Skeletal muscle tissue (tissue), 4 donors: ENCODE results near the gene KIF16B. TPM values are rescaled to one million over a fixed set of nuclear protein-coding genes. Genes with fewer than 3 reads are reported as not detected.

ENCODE experiments used
- H3K27ac ChIP-seq: one replicate; pipeline ENCODE4 v1.7.0; 2013; ENCODE audit warnings: mild to moderate bottlenecking, low read depth, low read length, inconsistent platforms
- H3K27me3 ChIP-seq, 3 donors: one replicate each; pipeline ENCODE4 v1.7.0; 2013; ENCODE audit warnings: low read length in 3 of 3; ENCODE audit not compliant: control insufficient read depth in 3 of 3, insufficient read depth in 3 of 3
- H3K36me3 ChIP-seq, 3 donors: one replicate each; pipeline ENCODE4 v1.7.0; 2013; ENCODE audit warnings: low read length in 3 of 3; ENCODE audit not compliant: control insufficient read depth in 3 of 3, insufficient read depth in 3 of 3
- H3K4me1 ChIP-seq, 3 donors: one replicate each; pipeline ENCODE4 v1.7.0; 2013; ENCODE audit warnings: low read length in 3 of 3, mild to moderate bottlenecking in 3 of 3; ENCODE audit not compliant: control insufficient read depth in 3 of 3, insufficient read depth in 3 of 3
- H3K4me3 ChIP-seq, 3 donors: one replicate each; pipeline ENCODE4 v1.7.0; 2013; ENCODE audit warnings: low read length in 3 of 3
- H3K9ac ChIP-seq, 3 donors: one replicate each; pipeline ENCODE4 v1.7.0; 2013; ENCODE audit warnings: low read length in 3 of 3, mild to moderate bottlenecking in 3 of 3, moderate library complexity in 2 of 3, low read depth in 1 of 3
- H3K9me3 ChIP-seq, 3 donors: one replicate each; pipeline ENCODE4 v1.7.0; 2013; ENCODE audit warnings: low read length in 3 of 3; ENCODE audit not compliant: control insufficient read depth in 3 of 3
- total RNA-seq: library from RNA; depleted of rRNA; stranded (reverse); fragments of >200 nt; gene quantifications from one replicate; pipeline ENCODE4 v1.2.3, GENCODE V29; 2014
- donor health status: Osteomylitis.

KIF16B gene
- total RNA-seq, 1 donor from 2014 or later, result 42.8 TPM

DNA sequence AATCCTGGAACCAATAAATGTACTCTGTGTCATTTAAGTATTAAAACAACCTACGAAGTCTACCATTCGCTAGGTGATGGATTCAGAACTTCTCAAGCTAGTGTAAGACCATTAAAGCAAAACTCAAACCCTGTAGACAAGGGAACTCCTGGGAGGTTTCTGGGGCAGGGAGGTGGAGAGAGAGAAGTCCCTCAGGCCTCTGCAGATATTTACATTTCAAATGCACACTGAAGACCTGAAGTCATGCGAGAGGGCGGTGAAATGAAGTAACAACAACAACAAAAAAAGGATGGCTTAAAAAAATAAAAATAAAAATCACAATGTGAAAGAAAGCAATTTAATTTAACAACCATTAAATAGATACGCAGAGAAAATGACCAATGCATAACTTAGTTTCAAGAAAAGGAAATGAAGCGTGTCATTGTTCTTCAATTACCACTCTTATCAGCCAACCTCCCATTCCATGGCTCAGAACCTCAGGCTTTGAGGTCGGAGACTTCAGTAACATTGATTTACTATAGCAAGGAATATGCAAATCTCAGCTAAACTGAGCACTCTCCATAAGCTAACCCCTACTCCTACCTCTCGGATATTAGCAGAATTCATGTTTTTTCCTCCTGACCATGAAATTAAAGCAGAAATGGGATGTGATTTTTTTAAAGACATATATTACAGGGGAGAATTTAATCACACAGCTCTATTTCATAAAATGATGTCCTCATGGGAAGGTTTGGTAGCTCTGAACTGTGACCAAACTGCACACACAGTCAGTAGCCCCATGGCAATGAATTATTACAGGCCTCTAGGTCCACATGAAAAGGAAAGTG, 140.6 kb downstream of the KIF16B start:
- H3K27me3 ChIP-seq, result no peaks in the 10 kb centered on the region
- H3K27ac ChIP-seq, result no peak overlapping the region
- H3K36me3 ChIP-seq, result peaks cover 0 to 8% (median 8%) of the 10 kb centered on the region in 3 donors
- H3K9ac ChIP-seq, result no peak overlapping the region
- peaks cover 0 to 7% (median 3%) of the 10 kb centered on the region in 3 donors for H3K4me1 ChIP-seq
- no peak overlapping the region for H3K4me3 ChIP-seq
- H3K9me3 ChIP-seq, result no peaks in the 10 kb centered on the region

DNA sequence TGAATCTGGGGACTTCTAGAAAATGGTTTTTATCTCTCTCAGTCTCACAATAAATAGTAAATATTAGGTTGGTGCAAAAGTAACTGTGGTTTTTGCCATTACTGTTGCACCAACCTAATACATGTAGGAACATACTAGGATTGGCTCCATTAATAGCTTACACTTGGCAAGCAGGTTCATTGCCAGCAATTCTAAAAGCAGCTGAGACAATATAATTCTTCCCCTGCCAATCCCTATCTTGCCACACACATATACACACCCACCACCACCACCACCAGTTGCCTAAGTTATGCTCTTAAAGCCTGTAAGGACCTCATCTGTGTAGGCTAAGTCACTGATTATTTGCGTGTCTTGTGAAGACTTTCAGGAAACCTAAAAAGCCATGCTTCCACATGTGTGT, 145.1 kb downstream of the KIF16B start:
- Histone ChIP-seq H3K9ac (no peak overlapping the region), H3K27ac (no peak overlapping the region), H3K4me1 (peaks cover 0 to 9% (median 5%) of the 10 kb centered on the region in 3 donors), H3K4me3 (no peak overlapping the region), H3K27me3 (no peaks in the 10 kb centered on the region), H3K36me3 (peaks cover 10 to 33% (median 18%) of the 10 kb centered on the region in 3 donors), H3K9me3 (no peaks in the 10 kb centered on the region)

DNA sequence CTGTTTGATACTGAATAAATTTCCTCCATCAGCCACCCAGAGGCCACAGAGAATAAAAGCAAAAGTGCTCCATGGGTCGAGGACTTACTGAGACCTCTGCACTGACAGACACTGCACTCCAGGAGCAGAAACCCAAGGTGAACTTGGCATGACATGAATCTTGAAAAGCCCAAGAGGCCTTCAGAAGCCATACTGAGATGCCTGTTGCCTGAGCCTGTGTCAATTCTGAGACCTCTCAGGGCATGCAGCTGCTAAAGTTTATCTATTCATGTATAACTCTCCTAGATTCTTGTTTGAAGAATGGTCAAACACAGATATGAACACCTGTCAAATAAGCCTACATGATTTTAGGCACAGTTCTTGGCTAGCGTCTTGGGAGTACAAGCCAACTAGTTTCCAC, 145.7 kb downstream of the KIF16B start:
- peaks cover 10 to 33% (median 18%) of the 10 kb centered on the region in 3 donors for H3K36me3 ChIP-seq
- H3K27ac ChIP-seq, result no peak overlapping the region

DNA sequence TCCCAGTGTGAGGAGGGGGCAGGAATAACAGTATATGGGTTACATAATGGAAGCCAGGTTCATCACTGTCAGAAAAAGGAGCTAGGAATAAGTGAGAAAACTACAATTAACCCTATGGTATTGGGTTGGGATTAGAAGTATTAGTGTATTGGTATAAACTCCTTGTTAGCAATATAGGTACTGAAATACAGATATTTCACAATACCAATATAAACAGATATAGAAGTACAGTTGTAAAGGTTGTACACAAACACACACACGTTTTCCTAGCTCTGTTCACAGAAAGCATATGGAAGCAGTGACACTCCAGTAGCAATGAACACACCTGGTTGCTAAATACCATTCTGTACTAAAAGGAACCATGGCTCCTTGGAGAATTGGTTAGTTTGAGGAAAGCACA, 148.5 kb downstream of the KIF16B start:
- no peak overlapping the region for H3K4me3 ChIP-seq
- no peaks in the 10 kb centered on the region for H3K9me3 ChIP-seq
- no peaks in the 10 kb centered on the region for H3K27me3 ChIP-seq
- H3K27ac ChIP-seq, result no peak overlapping the region
- H3K9ac ChIP-seq, result no peak overlapping the region
- H3K36me3 ChIP-seq, result peaks cover 10 to 33% (median 18%) of the 10 kb centered on the region in 3 donors
- H3K4me1 ChIP-seq, result peaks cover 0 to 9% (median 5%) of the 10 kb centered on the region in 3 donors

More for the DNA sequence above, 145.7 kb downstream of the KIF16B start:
- no peaks in the 10 kb centered on the region for H3K9me3 ChIP-seq
- H3K4me3 ChIP-seq, result no peak overlapping the region
- H3K9ac ChIP-seq, result no peak overlapping the region
- peaks cover 0 to 9% (median 5%) of the 10 kb centered on the region in 3 donors for H3K4me1 ChIP-seq
- H3K27me3 ChIP-seq, result no peaks in the 10 kb centered on the region

DNA sequence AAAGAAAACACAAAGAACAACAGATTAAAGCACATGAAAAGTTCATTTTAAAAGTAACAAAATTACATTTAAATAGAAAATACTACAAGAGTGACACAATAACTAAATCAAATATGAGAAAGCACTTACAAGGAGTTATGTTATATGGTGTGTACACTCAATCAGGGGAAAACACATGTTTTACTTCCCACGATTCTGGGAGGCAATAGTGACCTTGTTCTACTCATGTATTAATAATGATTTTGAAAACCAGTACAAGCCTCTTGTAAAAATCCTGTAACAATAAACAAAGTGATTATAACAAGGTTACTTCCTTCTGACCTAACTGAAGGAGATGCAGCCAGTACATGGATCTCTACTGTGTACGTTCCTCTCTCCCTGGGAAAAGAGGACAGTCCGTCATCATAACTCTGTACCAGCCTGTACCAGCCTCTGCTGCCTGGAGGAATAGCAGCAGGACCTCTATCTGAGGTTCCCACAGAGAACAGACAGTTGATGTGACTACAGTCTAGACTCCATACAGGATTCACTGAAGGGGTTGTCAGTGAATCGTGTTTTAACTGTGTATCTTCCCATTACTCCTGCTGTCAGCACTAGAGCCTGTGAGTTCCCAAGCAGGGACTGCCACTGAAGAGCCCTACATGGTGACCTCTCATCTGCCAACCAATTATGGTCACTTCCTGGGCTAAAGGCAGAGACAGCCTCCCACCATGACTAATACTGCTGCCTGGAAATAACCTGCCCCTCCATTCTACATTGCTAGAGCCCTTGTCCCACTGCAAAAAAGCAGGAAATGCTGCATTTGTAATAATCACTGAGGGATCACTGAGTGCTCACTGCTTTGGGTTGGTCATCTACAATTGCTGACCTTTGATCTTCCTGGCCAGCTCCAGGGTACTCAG, 149.7 kb downstream of the KIF16B start:
- no peaks in the 10 kb centered on the region for H3K27me3 ChIP-seq
- H3K9ac ChIP-seq, result no peak overlapping the region
- peaks cover 1 to 9% (median 5%) of the 10 kb centered on the region in 3 donors for H3K4me1 ChIP-seq
- no peaks in the 10 kb centered on the region for H3K9me3 ChIP-seq
- H3K27ac ChIP-seq, result no peak overlapping the region
- no peak overlapping the region for H3K4me3 ChIP-seq
- H3K36me3 ChIP-seq, result peaks cover 5 to 33% (median 18%) of the 10 kb centered on the region in 3 donors

DNA sequence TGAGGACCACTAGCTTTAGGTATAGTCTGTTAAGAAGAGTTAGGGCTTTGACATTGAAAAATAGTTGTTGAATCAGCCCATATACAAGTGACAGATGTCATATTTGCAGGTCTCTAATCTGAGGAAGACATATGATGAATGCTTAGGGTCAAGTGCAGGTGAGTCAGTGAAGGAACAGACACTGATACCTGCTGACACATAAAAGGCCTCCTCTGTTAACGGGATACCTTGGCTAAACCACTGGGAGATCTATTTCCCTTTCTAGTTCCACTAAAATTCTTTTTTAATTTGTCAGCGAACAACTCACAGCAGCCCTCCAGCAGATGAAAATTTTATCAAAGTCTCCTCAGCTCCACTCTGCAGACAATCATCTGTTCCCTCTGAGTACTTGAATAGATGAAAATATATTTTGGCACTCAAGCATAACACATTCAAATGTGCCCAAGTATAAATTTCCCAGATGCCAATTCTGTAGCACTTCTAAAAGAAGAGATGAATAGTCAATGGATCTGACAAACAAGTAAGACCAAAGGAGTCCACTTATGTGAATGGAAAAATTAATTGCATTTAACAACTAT, 154.0 kb downstream of the KIF16B start:
- no peak overlapping the region for H3K27ac ChIP-seq
- peaks cover 0 to 8% (median 7%) of the 10 kb centered on the region in 3 donors for H3K36me3 ChIP-seq
- H3K9me3 ChIP-seq, result no peaks in the 10 kb centered on the region
- no peak overlapping the region for H3K4me3 ChIP-seq
- H3K4me1 ChIP-seq, result peaks cover 0 to 3% (median 0%) of the 10 kb centered on the region in 3 donors
- no peaks in the 10 kb centered on the region for H3K27me3 ChIP-seq
- H3K9ac ChIP-seq, result no peak overlapping the region

DNA sequence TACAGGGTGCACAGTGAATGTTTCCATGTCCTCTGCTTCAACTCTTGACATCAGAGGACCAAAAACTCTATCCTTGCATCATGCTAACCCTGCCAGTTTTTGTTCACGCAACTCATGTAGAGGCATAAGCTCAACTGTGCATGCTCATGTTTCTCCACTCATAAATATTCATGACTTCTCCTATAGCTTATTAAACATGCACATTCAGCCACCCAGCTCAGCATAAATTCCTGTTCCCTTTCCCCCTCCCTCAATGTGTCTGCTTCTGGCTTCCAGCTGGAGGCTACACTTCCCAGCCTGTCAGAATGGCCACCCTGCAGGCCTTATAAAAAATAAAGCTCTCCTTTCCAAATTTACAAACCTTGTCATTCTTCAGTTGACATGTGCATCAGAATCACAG, 154.6 kb downstream of the KIF16B start:
- no peaks in the 10 kb centered on the region for H3K27me3 ChIP-seq
- H3K4me3 ChIP-seq, result no peak overlapping the region
- peaks cover 0 to 2% (median 2%) of the 10 kb centered on the region in 3 donors for H3K36me3 ChIP-seq
- peaks cover 0 to 3% (median 0%) of the 10 kb centered on the region in 3 donors for H3K4me1 ChIP-seq
- H3K27ac ChIP-seq, result no peak overlapping the region
- H3K9me3 ChIP-seq, result no peaks in the 10 kb centered on the region
- H3K9ac ChIP-seq, result no peak overlapping the region

DNA sequence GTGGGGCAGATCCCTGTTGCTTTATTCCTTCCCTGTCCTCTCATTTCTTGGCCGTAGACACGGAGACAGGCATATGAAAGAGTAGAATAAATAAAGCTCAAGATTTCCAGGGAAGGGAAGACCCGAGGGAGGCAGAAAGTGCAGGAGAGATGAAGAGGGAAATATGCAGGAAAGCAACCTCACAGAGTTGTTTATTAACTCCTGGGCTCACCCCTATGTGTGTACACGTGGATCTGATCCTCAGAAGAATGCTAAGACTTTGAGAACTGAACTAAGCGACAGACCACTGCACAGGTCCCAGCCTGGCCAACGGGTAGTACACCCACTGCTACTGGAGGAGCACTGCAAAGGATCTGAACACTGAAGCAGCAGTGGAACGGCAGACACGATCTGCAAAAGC, 156.2 kb downstream of the KIF16B start:
- Histone ChIP-seq H3K4me1 (peaks cover 0 to 3% (median 0%) of the 10 kb centered on the region in 3 donors), H3K9me3 (no peaks in the 10 kb centered on the region), H3K27me3 (no peaks in the 10 kb centered on the region), H3K27ac (no peak overlapping the region), H3K4me3 (no peak overlapping the region), H3K9ac (no peak overlapping the region), H3K36me3 (no peaks in the 10 kb centered on the region)

DNA sequence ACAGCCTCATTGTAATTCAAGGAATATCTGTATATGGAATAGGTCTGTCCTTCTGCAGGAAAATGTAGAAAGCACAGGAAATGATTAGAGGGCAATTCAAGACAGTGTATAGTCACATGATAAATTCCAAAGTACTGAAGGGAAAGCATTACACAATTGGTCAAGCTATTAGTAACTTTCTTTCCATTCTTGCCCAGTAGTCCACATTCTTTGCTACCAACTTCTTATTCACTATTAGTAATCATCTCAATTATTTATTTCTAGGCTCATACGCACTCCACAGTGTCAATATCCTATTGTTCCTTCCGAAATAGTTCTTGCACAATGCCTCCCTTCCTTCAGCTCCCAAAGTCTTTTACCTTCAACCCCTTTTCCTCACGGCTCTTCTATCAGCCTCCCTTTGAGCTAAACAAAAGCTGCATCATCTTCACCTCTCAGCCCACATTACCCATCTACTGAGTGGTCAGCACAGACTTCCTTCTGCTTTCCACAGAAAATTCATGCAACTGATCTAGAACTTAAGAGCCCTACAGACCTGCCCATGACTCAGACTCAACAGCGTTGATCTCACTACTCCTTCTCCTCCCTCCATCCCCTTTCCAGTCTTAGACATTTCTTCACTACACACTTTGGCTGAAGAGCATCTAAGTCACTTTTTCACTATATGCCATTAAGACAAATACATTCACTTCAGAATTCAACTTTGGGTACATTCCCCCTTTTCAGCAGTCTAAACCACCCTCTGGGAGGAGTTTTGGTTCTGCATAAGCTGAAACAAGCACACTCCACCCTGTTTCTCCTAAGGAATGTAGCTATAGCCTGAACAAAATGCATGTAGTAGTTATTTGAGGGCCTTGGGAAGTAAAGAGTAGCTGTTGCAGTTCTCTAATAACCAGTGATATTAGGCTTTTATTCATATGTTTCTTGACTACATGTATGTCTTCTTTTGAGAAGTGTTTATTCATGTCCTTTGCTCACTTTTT, 157.9 kb downstream of the KIF16B start:
- Histone ChIP-seq H3K4me1 (peaks cover 0 to 3% (median 0%) of the 10 kb centered on the region in 3 donors), H3K36me3 (peaks cover 0 to 4% (median 0%) of the 10 kb centered on the region in 3 donors), H3K9ac (no peak overlapping the region)

More for the DNA sequence above, 157.9 kb downstream of the KIF16B start:
- Histone ChIP-seq H3K27ac (no peak overlapping the region), H3K27me3 (no peaks in the 10 kb centered on the region), H3K9me3 (no peaks in the 10 kb centered on the region), H3K4me3 (no peak overlapping the region)
